Glutamatergic neuron (in vitro differentiated cells): ENCODE data around the gene CFAP221. TPM values are rescaled to one million over a fixed set of nuclear protein-coding genes. Genes with fewer than 3 reads are reported as not detected.

ENCODE experiments used
- DNase-seq: peaks from one replicate; pipeline ENCODE4 v3.0.0; 2022
- H3K27ac Mint-ChIP-seq: one replicate; pipeline ENCODE4 v1.8.0; 2020; ENCODE audit warnings: mild to moderate bottlenecking, mixed read lengths, inconsistent platforms; ENCODE audit not compliant: unreplicated experiment
- H3K27me3 Mint-ChIP-seq: one replicate; pipeline ENCODE4 v1.8.0; 2020; ENCODE audit warnings: mild to moderate bottlenecking, moderate library complexity, mixed read lengths, inconsistent platforms; ENCODE audit not compliant: unreplicated experiment
- H3K36me3 Mint-ChIP-seq: one replicate; pipeline ENCODE4 v1.8.0; 2020; ENCODE audit warnings: mild to moderate bottlenecking, mixed read lengths, inconsistent platforms; ENCODE audit not compliant: unreplicated experiment
- H3K4me1 Mint-ChIP-seq: one replicate; pipeline ENCODE4 v1.8.0; 2020; ENCODE audit warnings: mild to moderate bottlenecking, low read depth, mixed read lengths, inconsistent platforms; ENCODE audit not compliant: unreplicated experiment
- H3K4me3 Mint-ChIP-seq: one replicate; pipeline ENCODE4 v1.8.0; 2020; ENCODE audit warnings: mild to moderate bottlenecking, mixed read lengths, inconsistent platforms; ENCODE audit not compliant: unreplicated experiment
- H3K9me3 Mint-ChIP-seq: one replicate; pipeline ENCODE4 v1.8.0; 2020; ENCODE audit warnings: mild to moderate bottlenecking, moderate library complexity, mixed read lengths, inconsistent platforms; ENCODE audit not compliant: unreplicated experiment
- CTCF ChIP-seq: fragments of 200-600 bp; sonication (generic); IDR thresholded peaks from one replicate; pipeline ENCODE4 v1.5.0; 2021; ENCODE audit not compliant: partially characterized antibody, unreplicated experiment
- total RNA-seq: library from RNA; stranded (reverse); fragmentation: NEBNext Ultra II Directional; extraction: Animal tissue kit (Norgen Biotek cat#: 25700); gene quantifications from one replicate; pipeline ENCODE4 v1.2.1, GENCODE V29; 2021; ENCODE audit not compliant: unreplicated experiment

Gene CFAP221
- total RNA-seq, 1 donor from 2014 or later: 0.34 TPM

- no peak for DNase-seq
- Mint-ChIP-seq H3K9me3 (peaks cover 13% of the 10 kb centered on the region), H3K4me1 (peaks cover 43% of the 10 kb centered on the region), H3K27ac (peak overlapping the region; percentile 10), H3K36me3 (no peaks in the 10 kb centered on the region), H3K27me3 (peaks cover 3% of the 10 kb centered on the region), H3K4me3 (no peak overlapping the region)
- no peak for TF ChIP-seq CTCF
Measured at GRCh38 chr2:119697290-119698020, 153.2 kb downstream of the CFAP221 start.

- H3K4me1 Mint-ChIP-seq: peaks cover 44% of the 10 kb centered on the region
- H3K4me3 Mint-ChIP-seq: no peak overlapping the region
- H3K36me3 Mint-ChIP-seq: no peaks in the 10 kb centered on the region
- H3K9me3 Mint-ChIP-seq: peaks cover 13% of the 10 kb centered on the region
- no peak overlapping the region for H3K27ac Mint-ChIP-seq
- no peak for TF ChIP-seq CTCF
- DNase-seq: no peak
- peaks cover 3% of the 10 kb centered on the region for H3K27me3 Mint-ChIP-seq
Measured at GRCh38 chr2:119698246-119698645, 154.0 kb downstream of the CFAP221 start.

DNA sequence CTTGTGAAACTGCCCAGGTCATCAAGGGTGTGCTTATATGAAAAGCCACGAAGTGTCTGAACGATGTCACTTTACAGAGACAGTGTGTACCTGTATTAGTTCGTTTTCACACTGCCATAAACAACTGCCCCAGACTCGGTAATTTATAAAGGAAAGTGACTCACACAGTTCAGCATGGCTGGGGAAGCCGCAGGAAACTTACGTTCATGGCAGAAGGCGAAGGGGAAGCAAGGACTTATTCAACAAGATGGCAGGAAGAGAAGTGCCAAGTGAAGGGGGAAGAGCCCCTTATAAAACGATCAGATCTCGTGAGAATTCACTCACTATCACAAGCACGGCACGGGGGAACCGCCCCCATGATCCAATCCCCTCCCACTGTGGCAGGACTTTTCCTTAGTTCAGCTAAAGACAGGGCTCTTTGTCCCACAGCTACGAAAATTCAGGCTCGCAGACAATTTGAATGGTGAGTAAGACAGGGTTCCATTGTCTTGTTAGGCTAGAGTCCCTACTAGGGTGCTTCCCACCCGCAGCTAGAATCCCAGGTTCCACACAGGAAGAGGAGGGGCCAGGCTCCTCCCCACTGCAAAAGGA, 154.9 kb downstream of the CFAP221 start:
- Mint-ChIP-seq H3K27ac (no peak overlapping the region), H3K4me3 (no peak overlapping the region), H3K36me3 (no peaks in the 10 kb centered on the region), H3K27me3 (peaks cover 4% of the 10 kb centered on the region), H3K9me3 (peaks cover 8% of the 10 kb centered on the region), H3K4me1 (peaks cover 45% of the 10 kb centered on the region)
- TF ChIP-seq CTCF: no peak
- DNase-seq: no peak

GRCh38 chr2:119700866-119701265, 156.6 kb downstream of the CFAP221 start:
- no peak for TF ChIP-seq CTCF
- H3K4me1 Mint-ChIP-seq: peaks cover 34% of the 10 kb centered on the region
- H3K36me3 Mint-ChIP-seq: peaks cover 10% of the 10 kb centered on the region
- H3K4me3 Mint-ChIP-seq: peak overlapping the region; percentile 56
- peaks cover 9% of the 10 kb centered on the region for H3K9me3 Mint-ChIP-seq
- H3K27ac Mint-ChIP-seq: peak overlapping the region; percentile 74
- DNase-seq: no peak
- H3K27me3 Mint-ChIP-seq: peaks cover 9% of the 10 kb centered on the region

DNA sequence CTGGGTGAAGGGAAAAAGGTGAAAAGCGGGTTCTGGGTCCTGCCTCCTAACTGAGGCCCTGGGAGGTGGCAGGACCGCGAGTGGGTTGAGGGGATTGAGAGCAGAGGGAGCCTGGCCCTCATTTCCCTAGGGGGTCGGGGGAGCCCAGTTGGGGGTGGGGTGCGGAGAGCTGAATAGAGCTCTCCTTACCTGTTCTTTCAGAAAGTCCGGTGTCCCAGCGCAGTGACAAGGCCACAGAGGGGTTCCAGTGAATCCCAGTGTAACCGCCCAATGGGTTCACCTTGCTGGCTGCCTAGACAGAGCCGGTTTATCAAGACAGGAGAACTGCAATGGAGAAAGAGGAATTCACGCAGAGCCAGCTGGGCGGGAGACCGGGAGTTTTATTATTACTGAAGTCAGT, 157.1 kb downstream of the CFAP221 start:
- DNase-seq: no peak
- H3K4me3 Mint-ChIP-seq: peak overlapping the region; percentile 56
- peak overlapping the region; percentile 74 for H3K27ac Mint-ChIP-seq
- peaks cover 13% of the 10 kb centered on the region for H3K9me3 Mint-ChIP-seq
- H3K4me1 Mint-ChIP-seq: peaks cover 32% of the 10 kb centered on the region
- peaks cover 11% of the 10 kb centered on the region for H3K36me3 Mint-ChIP-seq
- H3K27me3 Mint-ChIP-seq: peaks cover 12% of the 10 kb centered on the region
- no peak for TF ChIP-seq CTCF
